Brain microvascular endothelial cell (primary cell): ENCODE results near the gene ATP6V0C.
"Not testable (repeated sequence)": the region's sequence is repeated elsewhere in the genome, so short reads cannot be mapped to it uniquely, and the experiment has no call there.

ENCODE experiments used
- DNase-seq: peaks from one replicate; pipeline ENCODE4 v3.0.0-alpha.2; 2020
- H3K27ac ChIP-seq: fragments of 250-450 bp; sonication (Bioruptor Pico); 2 replicates; pipeline ENCODE4 v1.5.1; 2020; ENCODE audit warnings: mild to moderate bottlenecking, moderate library complexity
- H3K27me3 ChIP-seq: fragments of 250-450 bp; sonication (Bioruptor Pico); replicated peaks from 2 replicates; pipeline ENCODE4 v1.5.1; 2020; ENCODE audit warnings: mild to moderate bottlenecking
- H3K36me3 ChIP-seq: fragments of 250-450 bp; sonication (Bioruptor Pico); replicated peaks from 2 replicates; pipeline ENCODE4 v1.5.1; 2020; ENCODE audit warnings: mild to moderate bottlenecking
- H3K4me3 ChIP-seq: 2 replicates; pipeline ENCODE4 v1.5.1; 2011; ENCODE audit warnings: low read depth, mild to moderate bottlenecking, control low read depth, low read length, moderate library complexity
- in situ Hi-C: cut with HindIII; loops from 2 replicates; pipeline ENCODE4 v1.10.0; 2017; ENCODE audit warnings: low sequenced_read_pairs, low pct_ligation_motif_present
- TF ChIP-seq, protein P1 (sequence below): IDR thresholded peaks from 2 replicates; pipeline ENCODE4 v1.5.1; 2011; ENCODE audit warnings: low read depth, mild to moderate bottlenecking, moderate library complexity, low read length, control low read depth, inconsistent platforms; ENCODE audit errors: missing control alignments

The ATP6V0C gene

DNA sequence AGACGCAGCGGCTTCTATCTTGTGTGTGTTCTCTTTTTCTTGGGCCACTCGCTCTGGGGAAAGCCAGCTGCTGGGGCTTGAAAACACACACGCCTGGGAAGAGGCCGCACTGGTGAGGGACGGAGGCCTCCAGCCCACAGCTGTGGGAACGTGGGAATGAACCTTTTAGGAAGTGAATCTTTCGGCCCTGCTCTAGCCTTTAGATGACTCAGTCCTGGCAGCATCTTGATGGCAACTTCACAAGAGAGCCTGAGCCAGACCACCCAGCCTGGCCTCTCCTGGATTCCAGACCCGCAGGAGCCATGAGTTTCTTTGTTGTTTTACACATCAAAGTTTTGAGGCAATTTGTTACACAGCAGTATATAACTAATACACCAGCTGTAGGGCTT lies 21.9 kb downstream of the ATP6V0C start:
- TF ChIP-seq, protein P1, sequence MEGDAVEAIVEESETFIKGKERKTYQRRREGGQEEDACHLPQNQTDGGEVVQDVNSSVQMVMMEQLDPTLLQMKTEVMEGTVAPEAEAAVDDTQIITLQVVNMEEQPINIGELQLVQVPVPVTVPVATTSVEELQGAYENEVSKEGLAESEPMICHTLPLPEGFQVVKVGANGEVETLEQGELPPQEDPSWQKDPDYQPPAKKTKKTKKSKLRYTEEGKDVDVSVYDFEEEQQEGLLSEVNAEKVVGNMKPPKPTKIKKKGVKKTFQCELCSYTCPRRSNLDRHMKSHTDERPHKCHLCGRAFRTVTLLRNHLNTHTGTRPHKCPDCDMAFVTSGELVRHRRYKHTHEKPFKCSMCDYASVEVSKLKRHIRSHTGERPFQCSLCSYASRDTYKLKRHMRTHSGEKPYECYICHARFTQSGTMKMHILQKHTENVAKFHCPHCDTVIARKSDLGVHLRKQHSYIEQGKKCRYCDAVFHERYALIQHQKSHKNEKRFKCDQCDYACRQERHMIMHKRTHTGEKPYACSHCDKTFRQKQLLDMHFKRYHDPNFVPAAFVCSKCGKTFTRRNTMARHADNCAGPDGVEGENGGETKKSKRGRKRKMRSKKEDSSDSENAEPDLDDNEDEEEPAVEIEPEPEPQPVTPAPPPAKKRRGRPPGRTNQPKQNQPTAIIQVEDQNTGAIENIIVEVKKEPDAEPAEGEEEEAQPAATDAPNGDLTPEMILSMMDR, result no peak
- H3K36me3 ChIP-seq, result no peaks in the 10 kb centered on the region
- DNase-seq, result peak; percentile 65
- peak overlapping the region; percentile 19 for H3K27ac ChIP-seq
- H3K27me3 ChIP-seq, result no peaks in the 10 kb centered on the region
- in situ Hi-C loops, result no loop called here
- no peak overlapping the region for H3K4me3 ChIP-seq

DNA sequence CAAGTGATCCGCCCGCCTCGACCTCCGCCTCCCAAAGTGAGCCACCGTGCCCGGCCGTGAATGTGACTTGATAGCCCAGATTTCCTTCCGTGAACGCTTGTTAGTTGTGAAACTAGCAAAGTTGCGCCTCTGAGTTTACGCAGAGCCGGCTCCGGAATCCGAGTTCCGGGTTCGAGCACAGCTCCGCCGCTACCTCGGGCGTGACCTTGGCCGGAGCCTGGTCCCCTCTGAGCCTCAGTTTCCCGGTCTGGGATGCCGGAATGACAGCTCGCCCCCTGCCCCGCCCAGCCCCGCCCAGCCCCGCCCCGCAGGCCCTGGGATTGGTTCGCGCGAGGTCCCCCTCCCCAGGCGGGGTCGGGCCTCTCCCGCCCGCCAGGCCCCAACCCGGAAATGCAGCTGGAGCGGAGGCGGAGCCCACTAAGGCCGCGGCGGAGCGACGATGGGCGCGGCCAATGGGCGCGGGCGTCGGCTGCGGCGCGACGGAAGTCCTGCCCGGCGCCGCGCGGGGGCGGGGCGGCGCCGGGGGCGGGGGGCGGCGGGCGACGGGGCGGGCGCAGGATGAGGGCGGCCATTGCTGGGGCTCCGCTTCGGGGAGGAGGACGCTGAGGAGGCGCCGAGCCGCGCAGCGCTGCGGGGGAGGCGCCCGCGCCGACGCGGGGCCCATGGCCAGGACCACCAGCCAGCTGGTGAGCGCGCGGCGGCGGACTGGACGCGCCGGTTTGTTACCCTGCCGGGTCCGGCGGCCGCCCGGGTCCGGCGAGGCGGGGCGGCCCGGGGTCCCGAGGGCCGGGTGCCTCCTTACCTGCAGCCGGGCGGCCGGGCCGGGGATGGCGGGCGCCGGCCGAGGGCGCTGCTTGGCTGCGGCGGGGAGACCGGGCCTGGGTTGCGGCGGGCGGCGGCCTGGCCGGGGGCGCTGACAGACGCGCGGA lies 24.0 kb downstream of the ATP6V0C start, which contains the start of gene PDPK1:
TSS of gene PDPK1 (plus strand) at position 571 of the 929 bp plus-strand sequence. CDS start at position 663, 92 bp downstream.
- in situ Hi-C loops, result no loop called here
- H3K36me3 ChIP-seq, result no peaks in the 10 kb centered on the region
- DNase-seq, result peak; percentile 85
- TF ChIP-seq, protein P1, result no peak
- H3K27ac ChIP-seq, result peak within 1 kb of the TSS; percentile 75
- H3K4me3 ChIP-seq, result peak within 1 kb of the TSS; percentile 72
- H3K27me3 ChIP-seq, result no peaks in the 10 kb centered on the region

- in situ Hi-C loops, H3K36me3 ChIP-seq, H3K27ac ChIP-seq, DNase-seq, H3K4me3 ChIP-seq, H3K27me3 ChIP-seq: not testable (repeated sequence)
Measured at GRCh38 chr16:2539192-2539844, 25.6 kb downstream of the ATP6V0C start.

DNA sequence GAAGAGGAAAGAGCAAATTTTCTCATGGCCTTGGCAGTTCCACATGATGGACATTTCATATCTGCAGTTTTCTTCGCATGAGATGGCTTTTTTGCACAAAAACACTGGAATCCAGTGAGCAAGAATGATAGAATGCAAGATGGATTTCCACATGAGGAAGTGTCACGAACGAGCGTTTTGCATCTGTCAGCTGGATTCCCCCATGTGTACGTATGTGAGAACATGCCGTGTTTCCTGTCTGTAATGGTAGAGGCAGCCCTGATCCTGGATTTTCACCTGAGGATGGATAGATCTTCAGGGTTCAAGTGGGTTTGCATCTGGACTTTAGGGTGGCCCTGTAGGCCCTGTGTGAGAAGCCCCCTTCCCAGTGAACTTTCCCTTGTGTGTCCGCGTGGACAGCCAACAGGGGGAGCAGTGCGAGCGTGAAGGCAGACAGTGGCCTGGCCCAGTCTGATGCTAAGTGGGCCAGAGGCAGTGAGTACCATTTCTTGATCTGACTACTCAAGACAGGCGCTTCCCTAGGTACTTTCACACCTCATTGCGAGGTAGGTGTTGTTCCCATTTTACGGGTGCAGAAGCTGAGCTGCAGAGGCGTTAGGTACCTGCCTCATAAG lies 26.2 kb downstream of the ATP6V0C start:
- in situ Hi-C loops, H3K27ac ChIP-seq, H3K27me3 ChIP-seq, H3K4me3 ChIP-seq, H3K36me3 ChIP-seq, DNase-seq: not testable (repeated sequence)
- TF ChIP-seq, protein P1, result peak; percentile 62

GRCh38 chr16:2540912-2541311 lies 27.2 kb downstream of the ATP6V0C start:
- H3K4me3 ChIP-seq, in situ Hi-C loops, H3K27me3 ChIP-seq, DNase-seq, H3K27ac ChIP-seq, H3K36me3 ChIP-seq: not testable (repeated sequence)

DNA sequence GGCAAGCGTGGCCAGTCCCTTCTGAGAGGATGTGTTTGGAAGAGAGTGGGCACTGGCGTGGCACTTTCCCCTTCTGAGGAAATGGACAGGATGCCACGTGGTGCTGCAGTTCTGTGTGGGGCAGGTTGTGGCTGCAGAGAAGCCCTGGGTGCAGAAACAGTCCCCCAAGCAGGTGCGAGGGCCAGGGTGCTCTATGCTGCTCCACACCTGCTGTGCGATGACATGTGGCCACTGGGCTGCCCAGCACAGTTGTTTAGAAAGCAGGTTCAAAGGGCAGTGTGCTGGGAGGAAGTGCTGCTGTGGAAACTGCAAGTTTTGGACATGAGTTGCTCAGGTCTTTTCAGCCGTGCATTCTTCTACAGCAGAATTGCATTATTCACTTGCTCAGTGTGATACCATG lies 27.7 kb downstream of the ATP6V0C start:
- H3K27me3 ChIP-seq, H3K27ac ChIP-seq, H3K36me3 ChIP-seq, in situ Hi-C loops, H3K4me3 ChIP-seq: not testable (repeated sequence)
- peak; percentile 4 for DNase-seq

DNA sequence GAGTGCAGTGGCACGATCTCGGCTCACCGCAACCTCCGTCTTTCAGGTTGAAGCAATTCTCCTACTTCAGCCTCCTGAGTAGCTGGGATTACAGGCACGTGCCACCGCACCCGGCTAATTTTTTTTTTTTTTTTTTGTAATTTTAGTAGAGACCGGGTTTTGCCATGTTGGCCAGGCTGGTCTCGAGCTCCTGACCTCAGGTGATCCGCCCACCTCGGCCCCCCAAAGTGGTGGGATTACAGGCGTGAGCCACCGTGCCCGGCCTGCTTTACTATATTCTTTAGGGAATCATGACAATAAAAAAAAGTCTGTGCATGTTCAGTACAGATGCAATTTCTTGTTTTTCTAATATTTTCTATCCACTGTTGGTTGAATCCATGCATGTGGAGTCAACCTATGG lies 30.0 kb downstream of the ATP6V0C start:
- H3K36me3 ChIP-seq, in situ Hi-C loops, H3K4me3 ChIP-seq, H3K27ac ChIP-seq, DNase-seq, H3K27me3 ChIP-seq: not testable (repeated sequence)

DNA sequence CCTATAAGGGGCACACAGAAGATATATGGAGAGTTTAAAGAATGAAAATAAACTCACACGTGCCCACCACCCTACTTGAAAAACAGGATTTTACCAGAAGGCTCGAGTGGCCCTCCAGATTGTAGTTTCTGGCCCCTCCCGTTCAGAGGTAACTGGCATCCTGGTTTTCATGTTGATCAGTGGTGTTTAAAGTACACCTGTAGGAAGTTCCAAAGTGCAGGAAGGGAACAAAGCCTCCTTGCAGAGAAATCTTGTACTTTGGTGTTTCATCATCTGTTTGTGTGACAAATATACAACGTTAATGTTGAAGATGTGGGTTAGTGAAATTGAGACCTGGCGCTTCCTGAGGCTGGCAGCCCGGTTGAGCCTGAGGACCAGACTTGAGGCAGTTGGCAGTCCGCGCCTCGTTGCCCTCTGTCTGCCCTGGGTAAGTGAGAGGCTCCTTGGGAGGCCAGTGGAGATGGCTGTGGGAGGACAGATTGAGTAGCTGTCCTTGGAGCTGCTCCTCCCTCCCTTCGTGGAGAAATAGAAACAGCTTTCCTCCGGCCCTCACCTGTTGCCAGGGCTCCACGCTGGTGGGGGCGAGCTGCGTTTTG lies 36.6 kb downstream of the ATP6V0C start:
- DNase-seq, H3K27me3 ChIP-seq, in situ Hi-C loops, H3K36me3 ChIP-seq, H3K27ac ChIP-seq, H3K4me3 ChIP-seq: not testable (repeated sequence)
